Measurements from ENCODE around the gene SYT15. TPM values are rescaled to one million over a fixed set of nuclear protein-coding genes. Genes with fewer than 3 reads are reported as not detected.

SYT15 gene
- total RNA-seq, 1 experiment from 2014 or later = 1.6 TPM

- CTCF ChIA-PET = no interaction called here
- Histone ChIP-seq H3K36me3 (ENCODE audit: control insufficient read depth in 1 of 2, insufficient read depth in 2 of 2, low read length in 2 of 2) (no peaks in the 10 kb centered on the region), H3K9me3 (ENCODE audit: control insufficient read depth in 1 of 2, insufficient read depth in 1 of 2, low read depth in 1 of 2, low read length in 2 of 2) (no peaks in the 10 kb centered on the region), H4K20me1 (ENCODE audit: insufficient read depth) (no peaks in the 10 kb centered on the region), H3K4me3 (replicated peaks in 1 of 2; ENCODE audit: low read depth in 1 of 2, low read length in 2 of 2) (no peak overlapping the region), H3K27ac (ENCODE audit: low read depth, low read length) (no peak overlapping the region; the same call in 1 of the 2 replicates), H3K4me1 (ENCODE audit: control insufficient read depth in 1 of 2, insufficient read depth in 2 of 2, low read length in 2 of 2) (peaks cover 0 to under 1% of the 10 kb centered on the region in 2 experiments; a peak in 1 of 4 replicates), H3K27me3 (ENCODE audit: insufficient read depth, low read length) (no peaks in the 10 kb centered on the region), H3K79me2 (ENCODE audit: insufficient read depth, low read length) (no peaks in the 10 kb centered on the region), H3K9me2 (ENCODE audit: insufficient read depth) (no peaks in the 10 kb centered on the region), H3K9ac (ENCODE audit: low read length) (no peak overlapping the region), H3K4me2 (ENCODE audit: low read length) (no peak overlapping the region), H2AFZ (ENCODE audit: low read depth, low read length, poor library complexity, severe bottlenecking) (no peak overlapping the region)
- ATAC-seq (no peak), DNase-seq (ENCODE audit: low read depth, low spot score) (no peak)
- POLR2A ChIA-PET = no interaction called here
- TF ChIP-seq SP1 (IDR thresholded peaks at IDR 0.05; ENCODE audit: low read depth) (no peak), POLR2A (IDR thresholded peaks at IDR 0.05; ENCODE audit: borderline replicate concordance, extremely low read depth, insufficient read depth, insufficient read length) (no peak), ELF1 (IDR thresholded peaks at IDR 0.05; ENCODE audit: borderline replicate concordance, low read depth) (no peak), EZH2phosphoT487 (IDR thresholded peaks at IDR 0.05; ENCODE audit: borderline replicate concordance) (no peak), JUND (IDR thresholded peaks at IDR 0.05) (no peak), POLR2AphosphoS5 (IDR thresholded peaks at IDR 0.05; ENCODE audit: low read depth, low read length) (no peak), CEBPB (IDR thresholded peaks at IDR 0.05; ENCODE audit: low read depth) (no peak), SIN3A (IDR thresholded peaks at IDR 0.05; ENCODE audit: low read depth) (no peak), MAX (IDR thresholded peaks at IDR 0.05) (no peak), SRF (IDR thresholded peaks at IDR 0.05; ENCODE audit: low read depth) (no peak), EGR1 (IDR thresholded peaks at IDR 0.05; ENCODE audit: low read depth) (no peak), CBX3 (IDR thresholded peaks at IDR 0.05; ENCODE audit: low read depth) (no peak), RAD21 (IDR thresholded peaks at IDR 0.05; ENCODE audit: low read depth) (no peak)
- TF ChIP-seq, protein P1, sequence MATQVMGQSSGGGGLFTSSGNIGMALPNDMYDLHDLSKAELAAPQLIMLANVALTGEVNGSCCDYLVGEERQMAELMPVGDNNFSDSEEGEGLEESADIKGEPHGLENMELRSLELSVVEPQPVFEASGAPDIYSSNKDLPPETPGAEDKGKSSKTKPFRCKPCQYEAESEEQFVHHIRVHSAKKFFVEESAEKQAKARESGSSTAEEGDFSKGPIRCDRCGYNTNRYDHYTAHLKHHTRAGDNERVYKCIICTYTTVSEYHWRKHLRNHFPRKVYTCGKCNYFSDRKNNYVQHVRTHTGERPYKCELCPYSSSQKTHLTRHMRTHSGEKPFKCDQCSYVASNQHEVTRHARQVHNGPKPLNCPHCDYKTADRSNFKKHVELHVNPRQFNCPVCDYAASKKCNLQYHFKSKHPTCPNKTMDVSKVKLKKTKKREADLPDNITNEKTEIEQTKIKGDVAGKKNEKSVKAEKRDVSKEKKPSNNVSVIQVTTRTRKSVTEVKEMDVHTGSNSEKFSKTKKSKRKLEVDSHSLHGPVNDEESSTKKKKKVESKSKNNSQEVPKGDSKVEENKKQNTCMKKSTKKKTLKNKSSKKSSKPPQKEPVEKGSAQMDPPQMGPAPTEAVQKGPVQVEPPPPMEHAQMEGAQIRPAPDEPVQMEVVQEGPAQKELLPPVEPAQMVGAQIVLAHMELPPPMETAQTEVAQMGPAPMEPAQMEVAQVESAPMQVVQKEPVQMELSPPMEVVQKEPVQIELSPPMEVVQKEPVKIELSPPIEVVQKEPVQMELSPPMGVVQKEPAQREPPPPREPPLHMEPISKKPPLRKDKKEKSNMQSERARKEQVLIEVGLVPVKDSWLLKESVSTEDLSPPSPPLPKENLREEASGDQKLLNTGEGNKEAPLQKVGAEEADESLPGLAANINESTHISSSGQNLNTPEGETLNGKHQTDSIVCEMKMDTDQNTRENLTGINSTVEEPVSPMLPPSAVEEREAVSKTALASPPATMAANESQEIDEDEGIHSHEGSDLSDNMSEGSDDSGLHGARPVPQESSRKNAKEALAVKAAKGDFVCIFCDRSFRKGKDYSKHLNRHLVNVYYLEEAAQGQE (IDR thresholded peaks at IDR 0.05; ENCODE audit: low read depth) = no peak
- TF ChIP-seq, protein P2, sequence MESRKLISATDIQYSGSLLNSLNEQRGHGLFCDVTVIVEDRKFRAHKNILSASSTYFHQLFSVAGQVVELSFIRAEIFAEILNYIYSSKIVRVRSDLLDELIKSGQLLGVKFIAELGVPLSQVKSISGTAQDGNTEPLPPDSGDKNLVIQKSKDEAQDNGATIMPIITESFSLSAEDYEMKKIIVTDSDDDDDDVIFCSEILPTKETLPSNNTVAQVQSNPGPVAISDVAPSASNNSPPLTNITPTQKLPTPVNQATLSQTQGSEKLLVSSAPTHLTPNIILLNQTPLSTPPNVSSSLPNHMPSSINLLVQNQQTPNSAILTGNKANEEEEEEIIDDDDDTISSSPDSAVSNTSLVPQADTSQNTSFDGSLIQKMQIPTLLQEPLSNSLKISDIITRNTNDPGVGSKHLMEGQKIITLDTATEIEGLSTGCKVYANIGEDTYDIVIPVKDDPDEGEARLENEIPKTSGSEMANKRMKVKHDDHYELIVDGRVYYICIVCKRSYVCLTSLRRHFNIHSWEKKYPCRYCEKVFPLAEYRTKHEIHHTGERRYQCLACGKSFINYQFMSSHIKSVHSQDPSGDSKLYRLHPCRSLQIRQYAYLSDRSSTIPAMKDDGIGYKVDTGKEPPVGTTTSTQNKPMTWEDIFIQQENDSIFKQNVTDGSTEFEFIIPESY (IDR thresholded peaks at IDR 0.05; ENCODE audit: extremely low read depth, insufficient replicate concordance, low read length) = no peak
- TF ChIP-seq, protein P3, sequence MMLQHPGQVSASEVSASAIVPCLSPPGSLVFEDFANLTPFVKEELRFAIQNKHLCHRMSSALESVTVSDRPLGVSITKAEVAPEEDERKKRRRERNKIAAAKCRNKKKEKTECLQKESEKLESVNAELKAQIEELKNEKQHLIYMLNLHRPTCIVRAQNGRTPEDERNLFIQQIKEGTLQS (IDR thresholded peaks at IDR 0.05) = no peak
- intact Hi-C loops (cut with micrococcal nuclease) = no loop called here
- no TSS peak for BruUV-seq (replicated peaks)
- RAD21 ChIA-PET (ENCODE audit: low non-redundant PET in 1 of 2, low total read pairs in 2 of 2, uncharacterized antibody in 2 of 2, unreplicated experiment in 2 of 2) = no interaction called here
Observed at GRCh38 chr10:46550076-46550790, 28.7 kb upstream of the SYT15 start.

All from HCT116 (cell line).